Activated CD4-positive, alpha-beta memory T cell treated with anti-CD3 and anti-CD28 coated beads for 36 hours (primary cell): Measurements from ENCODE around the gene TIPARP. TPM values are rescaled to one million over a fixed set of nuclear protein-coding genes. Genes with fewer than 3 reads are reported as not detected.

Experiments
- CTCF ChIA-PET: fragments of 350-600 bp; sonication (Branson Sonifier 250); formaldehyde crosslinking; loops from one replicate; lab custom pipeline; 2021; ENCODE audit warnings: antibody characterized with exemption, inconsistent platforms; lab: Charles Lee
- POLR2A ChIA-PET: fragments of 350-600 bp; sonication (Branson Sonifier 250); formaldehyde crosslinking; loops from one replicate; lab custom pipeline; 2021; ENCODE audit warnings: antibody characterized with exemption; lab: Charles Lee
- DNase-seq: peaks from one replicate; pipeline ENCODE4 v3.0.0-alpha.2; 2020
- H3K27ac Mint-ChIP-seq: one replicate; pipeline ENCODE4 v1.8.0; 2021; ENCODE audit warnings: mixed read lengths
- H3K27me3 Mint-ChIP-seq: one replicate; pipeline ENCODE4 v1.8.0; 2021; ENCODE audit warnings: mixed read lengths
- H3K36me3 Mint-ChIP-seq: one replicate; pipeline ENCODE4 v1.8.0; 2021; ENCODE audit warnings: mixed read lengths
- H3K4me1 Mint-ChIP-seq: one replicate; pipeline ENCODE4 v1.8.0; 2021; ENCODE audit warnings: low read depth, mixed read lengths
- H3K4me3 Mint-ChIP-seq: one replicate; pipeline ENCODE4 v1.8.0; 2021; ENCODE audit warnings: mild to moderate bottlenecking, mixed read lengths
- H3K9me3 Mint-ChIP-seq: one replicate; pipeline ENCODE4 v1.8.0; 2021; ENCODE audit warnings: mixed read lengths
- intact Hi-C: fragments of 100-400 bp; cut with micrococcal nuclease; formaldehyde crosslinking; loops from one replicate; pipeline ENCODE4 v1.15.1; 2023
- total RNA-seq, 2 experiments: library from RNA; stranded (reverse); gene quantifications; one replicate each; pipeline ENCODE4 v1.2.3, GENCODE V29; 2021

Gene TIPARP
- total RNA-seq = 10 to 100 TPM; 15.7 to 17.7 TPM

- no peaks in the 10 kb centered on the region for H3K27me3 Mint-ChIP-seq
- peak within 1 kb of the TSS; percentile 90 for H3K4me3 Mint-ChIP-seq
- intact Hi-C loops = loop anchor here (1.0 to 10.0 kb wide), 11 partner anchors 72 to 819 kb away; partner anchors contain the start of genes CCNL1, SLC33A1 and SSR3
- ChIA-PET POLR2A (interaction anchor here (0.7 to 3.3 kb wide), 11 partner anchors 9 to 499 kb away, joined by 3 to 23 read pairs (median 8); partner anchors contain the start of genes CCNL1 and SSR3), CTCF (interaction anchor here (0.7 to 4.2 kb wide), 24 partner anchors 9 to 522 kb away, joined by 3 to 38 read pairs (median 4); partner anchors contain the start of gene SSR3)
- peak; percentile 99 for DNase-seq
- peaks cover 36% of the 10 kb centered on the region for H3K4me1 Mint-ChIP-seq
- H3K27ac Mint-ChIP-seq = peak within 1 kb of the TSS; percentile 94
- H3K36me3 Mint-ChIP-seq = peaks cover 22% of the 10 kb centered on the region
- H3K9me3 Mint-ChIP-seq = no peaks in the 10 kb centered on the region
Measured at GRCh38 chr3:156674046-156674910, at the start of gene TIPARP. TIPARP (plus strand) TSS chr3:156674590; CDS start chr3:156677698, 3,108 bp downstream.

- Mint-ChIP-seq H3K4me3 (no peak overlapping the region), H3K4me1 (no peaks in the 10 kb centered on the region), H3K36me3 (no peaks in the 10 kb centered on the region), H3K27me3 (peaks cover 1% of the 10 kb centered on the region), H3K9me3 (no peaks in the 10 kb centered on the region), H3K27ac (no peak overlapping the region)
- DNase-seq = no peak
- POLR2A ChIA-PET = no interaction called here
- CTCF ChIA-PET = no interaction called here
- intact Hi-C loops = no loop called here
Measured at GRCh38 chr3:156626104-156626503, 48.3 kb upstream of the TIPARP start.

- Mint-ChIP-seq H3K36me3 (no peaks in the 10 kb centered on the region), H3K4me3 (no peak overlapping the region), H3K9me3 (no peaks in the 10 kb centered on the region), H3K27me3 (no peaks in the 10 kb centered on the region), H3K4me1 (no peaks in the 10 kb centered on the region), H3K27ac (no peak overlapping the region)
- intact Hi-C loops = no loop called here
- POLR2A ChIA-PET = no interaction called here
- CTCF ChIA-PET = no interaction called here
- no peak for DNase-seq
Measured at GRCh38 chr3:156627946-156628569, 46.3 kb upstream of the TIPARP start.

GRCh38 chr3:156628836-156629618 lies 45.4 kb upstream of the TIPARP start:
- no peak for DNase-seq
- Mint-ChIP-seq H3K9me3 (no peaks in the 10 kb centered on the region), H3K36me3 (no peaks in the 10 kb centered on the region), H3K4me3 (no peak overlapping the region), H3K4me1 (no peaks in the 10 kb centered on the region), H3K27me3 (no peaks in the 10 kb centered on the region), H3K27ac (no peak overlapping the region)
- intact Hi-C loops = no loop called here
- ChIA-PET CTCF (no interaction called here), POLR2A (no interaction called here)

- ChIA-PET CTCF (no interaction called here), POLR2A (no interaction called here)
- no peak overlapping the region for H3K4me3 Mint-ChIP-seq
- no peaks in the 10 kb centered on the region for H3K36me3 Mint-ChIP-seq
- intact Hi-C loops = no loop called here
- H3K4me1 Mint-ChIP-seq = no peaks in the 10 kb centered on the region
- H3K27me3 Mint-ChIP-seq = no peaks in the 10 kb centered on the region
- no peaks in the 10 kb centered on the region for H3K9me3 Mint-ChIP-seq
- no peak for DNase-seq
- H3K27ac Mint-ChIP-seq = no peak overlapping the region
Measured at GRCh38 chr3:156630081-156630772, 44.2 kb upstream of the TIPARP start.

- CTCF ChIA-PET = no interaction called here
- Mint-ChIP-seq H3K4me1 (no peaks in the 10 kb centered on the region), H3K9me3 (no peaks in the 10 kb centered on the region), H3K27ac (no peak overlapping the region), H3K27me3 (no peaks in the 10 kb centered on the region), H3K4me3 (no peak overlapping the region), H3K36me3 (no peaks in the 10 kb centered on the region)
- intact Hi-C loops = no loop called here
- no peak for DNase-seq
- POLR2A ChIA-PET = no interaction called here
Measured at GRCh38 chr3:156630773-156631093, 43.7 kb upstream of the TIPARP start.

GRCh38 chr3:156631323-156631722 lies 43.1 kb upstream of the TIPARP start:
- Mint-ChIP-seq H3K27ac (no peak overlapping the region), H3K27me3 (no peaks in the 10 kb centered on the region), H3K4me3 (no peak overlapping the region), H3K4me1 (no peaks in the 10 kb centered on the region), H3K9me3 (no peaks in the 10 kb centered on the region), H3K36me3 (no peaks in the 10 kb centered on the region)
- ChIA-PET CTCF (no interaction called here), POLR2A (no interaction called here)
- intact Hi-C loops = no loop called here
- DNase-seq = no peak

GRCh38 chr3:156632601-156633000 lies 41.8 kb upstream of the TIPARP start:
- Mint-ChIP-seq H3K36me3 (no peaks in the 10 kb centered on the region), H3K27ac (no peak overlapping the region), H3K9me3 (no peaks in the 10 kb centered on the region), H3K4me1 (no peaks in the 10 kb centered on the region), H3K4me3 (no peak overlapping the region), H3K27me3 (no peaks in the 10 kb centered on the region)
- DNase-seq = no peak
- ChIA-PET POLR2A (no interaction called here), CTCF (no interaction called here)
- intact Hi-C loops = no loop called here

- Mint-ChIP-seq H3K9me3 (no peaks in the 10 kb centered on the region), H3K4me1 (no peaks in the 10 kb centered on the region), H3K27ac (no peak overlapping the region), H3K4me3 (no peak overlapping the region), H3K36me3 (no peaks in the 10 kb centered on the region), H3K27me3 (no peaks in the 10 kb centered on the region)
- DNase-seq = no peak
- CTCF ChIA-PET = no interaction called here
- intact Hi-C loops = no loop called here
- POLR2A ChIA-PET = no interaction called here
Measured at GRCh38 chr3:156633335-156633734, 41.1 kb upstream of the TIPARP start.

GRCh38 chr3:156635034-156635433 lies 39.4 kb upstream of the TIPARP start:
- Mint-ChIP-seq H3K27ac (no peak overlapping the region), H3K4me3 (no peak overlapping the region), H3K9me3 (no peaks in the 10 kb centered on the region), H3K27me3 (no peaks in the 10 kb centered on the region), H3K4me1 (no peaks in the 10 kb centered on the region), H3K36me3 (no peaks in the 10 kb centered on the region)
- no peak for DNase-seq
- intact Hi-C loops = no loop called here
- ChIA-PET CTCF (interaction anchor here (1.1 kb wide), 1 partner anchor 11 kb away, joined by 3 read pairs; no protein-coding TSS in a partner anchor), POLR2A (no interaction called here)

GRCh38 chr3:156635973-156636372 lies 38.4 kb upstream of the TIPARP start:
- ChIA-PET POLR2A (no interaction called here), CTCF (interaction anchor here (1.1 kb wide), 1 partner anchor 10 kb away, joined by 3 read pairs; no protein-coding TSS in a partner anchor)
- DNase-seq = no peak
- Mint-ChIP-seq H3K9me3 (no peaks in the 10 kb centered on the region), H3K27ac (no peak overlapping the region), H3K4me3 (no peak overlapping the region), H3K36me3 (no peaks in the 10 kb centered on the region), H3K4me1 (no peaks in the 10 kb centered on the region), H3K27me3 (no peaks in the 10 kb centered on the region)
- intact Hi-C loops = no loop called here
